Thyroid gland (tissue), 4 donors: Measurements from ENCODE around the gene PRPF6. TPM values are rescaled to one million over a fixed set of nuclear protein-coding genes. Genes with fewer than 3 reads are reported as not detected.

Experiments used
- DNase-seq, 2 donors: peaks; one replicate each; pipeline ENCODE4 v3.0.0-alpha.2; 2019
- H3K27ac ChIP-seq, 3 donors: fragments of 200-600 bp; sonication (generic); 1 replicate in 2 of 3; 2 replicates in 1 of 3; pipeline ENCODE4 v1.5.1; 2016 to 2019; ENCODE audit warnings: mild to moderate bottlenecking in 1 of 3, moderate library complexity in 1 of 3
- H3K27me3 ChIP-seq: fragments of 200-600 bp; sonication (generic); one replicate; pipeline ENCODE4 v1.5.1; 2019
- H3K36me3 ChIP-seq, 2 donors: fragments of 200-600 bp; sonication (generic); one replicate each; pipeline ENCODE4 v1.5.1; 2016 to 2019
- H3K4me1 ChIP-seq, 2 donors: fragments of 200-600 bp; sonication (generic); one replicate each; pipeline ENCODE4 v1.5.1; 2017 to 2019
- H3K4me3 ChIP-seq, 3 donors: fragments of 200-600 bp; sonication (generic); replicated peaks in 1 of 3; 1 replicate in 2 of 3; 2 replicates in 1 of 3; pipeline ENCODE4 v1.5.1; 2016; ENCODE audit warnings: mild to moderate bottlenecking in 1 of 3
- H3K9me3 ChIP-seq: fragments of 200-600 bp; sonication (generic); one replicate; pipeline ENCODE4 v1.5.1; 2017
- CTCF ChIP-seq, 6 experiments: fragments of 200-600 bp in 3 of 6; fragments of 450-650 bp in 3 of 6; sonication (generic) in 3 of 6; IDR thresholded peaks; one replicate each; pipeline ENCODE4 v1.5.1; 2016 to 2019; ENCODE audit warnings: antibody characterized with exemption in 6 of 6, mild to moderate bottlenecking in 2 of 6, inconsistent platforms in 1 of 6, moderate library complexity in 1 of 6
- POLR2A ChIP-seq, 2 donors: fragments of 450-650 bp; IDR thresholded peaks; one replicate each; pipeline ENCODE4 v1.6.1; 2017; ENCODE audit warnings: antibody characterized with exemption in 2 of 2, mild to moderate bottlenecking in 2 of 2, moderate library complexity in 1 of 2
- WGBS, 2 donors: methylation state at CpG; one replicate each; pipeline ENCODE4 v1.1.5; 2017; 5-methylcytosine and 5-hydroxymethylcytosine counted together
- intact Hi-C: fragments of 100-400 bp; cut with DNase I; formaldehyde crosslinking; loops from one replicate; pipeline ENCODE4 v1.15.1; 2023
- total RNA-seq, 4 donors: library from RNA; depleted of rRNA; stranded (reverse); fragments of >200 nt; gene quantifications; one replicate each; pipeline ENCODE4 v1.2.3, GENCODE V29; 2016

PRPF6 gene
- total RNA-seq, 4 donors from 2014 or later, result 62.8 to 76.2 (median 70.1) TPM

DNA sequence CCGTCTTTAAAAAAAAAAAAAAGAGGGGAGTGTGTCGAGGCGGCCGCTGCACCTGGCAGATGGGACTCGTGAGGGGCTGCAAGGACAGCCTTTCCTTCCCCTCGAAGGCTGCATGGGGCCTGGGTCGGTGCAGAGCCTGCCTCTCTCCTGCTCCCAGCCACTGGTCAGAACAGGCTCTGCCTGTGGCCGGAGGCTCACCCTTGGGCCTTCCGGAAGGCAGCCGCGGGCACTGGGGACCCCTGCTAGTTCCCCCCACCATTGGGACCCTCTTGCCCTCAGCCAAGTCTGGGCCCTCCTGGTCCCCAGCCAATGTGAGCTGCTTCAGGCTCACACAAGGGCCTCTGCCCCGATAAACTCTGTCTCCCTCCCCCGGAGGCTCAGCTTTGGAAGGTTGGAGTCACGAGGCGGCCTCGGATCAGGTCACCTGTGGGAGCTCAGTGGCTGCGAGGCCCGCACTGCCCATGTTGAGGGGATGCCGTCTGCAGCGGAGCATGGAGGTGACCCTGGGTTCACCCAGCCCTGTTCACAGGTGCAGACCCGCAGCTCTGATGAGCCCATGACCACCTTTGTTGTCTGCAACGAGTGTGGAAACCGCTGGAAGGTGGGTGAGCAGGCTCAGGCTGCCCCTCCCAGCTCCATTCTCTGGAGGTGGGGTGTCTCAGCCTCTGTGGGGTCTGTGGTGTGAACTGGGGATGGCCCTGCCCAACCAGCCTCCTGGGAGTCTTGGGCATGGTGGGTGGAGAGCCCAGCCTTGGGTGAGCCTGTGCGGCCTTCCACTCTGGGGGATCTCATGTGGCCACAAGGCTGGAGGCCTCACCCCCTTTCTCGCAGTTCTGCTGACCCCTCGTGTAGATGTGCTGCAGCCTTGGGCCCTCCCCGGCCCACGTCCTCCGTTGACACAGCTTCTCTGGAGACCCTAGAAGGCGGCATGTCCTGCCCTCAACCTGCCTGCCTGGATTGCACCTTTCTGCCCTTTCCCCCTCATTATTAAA lies 90.7 kb downstream of the PRPF6 start:
- no peak for TF ChIP-seq CTCF (IDR thresholded peaks at IDR 0.05)
- no peak for TF ChIP-seq POLR2A (IDR thresholded peaks at IDR 0.05)
- DNase-seq, result no peak

DNA sequence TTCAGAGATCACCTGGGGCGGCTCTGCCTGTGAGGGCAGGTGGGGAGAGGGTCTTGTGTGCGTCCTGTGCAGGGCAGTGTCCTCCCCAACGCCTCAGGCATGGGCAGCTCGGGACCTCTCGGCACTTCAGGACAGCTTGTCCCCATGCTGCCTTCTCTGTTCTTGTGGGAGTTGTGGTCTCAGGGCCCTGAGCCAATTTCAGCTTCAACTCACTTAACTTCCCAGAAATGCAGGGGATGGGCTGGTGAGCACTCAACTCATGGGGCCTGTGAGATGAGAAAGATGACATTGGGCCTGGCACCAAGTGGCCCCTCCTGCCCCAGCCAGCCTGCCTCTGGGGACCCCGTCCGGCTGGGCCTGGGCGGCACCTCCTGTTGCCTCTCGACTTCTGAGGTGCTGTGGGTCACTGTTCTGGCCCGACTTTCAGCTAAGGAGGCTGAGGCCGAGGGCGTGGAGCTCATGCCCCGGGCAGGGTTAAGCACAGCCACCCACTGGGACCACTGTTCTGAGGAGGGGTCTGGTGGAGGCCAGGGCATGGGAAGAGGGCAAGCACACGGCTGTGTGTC lies 91.6 kb downstream of the PRPF6 start:
- intact Hi-C loops, result no loop called here
- no peak for TF ChIP-seq POLR2A (IDR thresholded peaks at IDR 0.05)
- no peak for TF ChIP-seq CTCF (IDR thresholded peaks at IDR 0.05)

More for the DNA sequence above, 90.7 kb downstream of the PRPF6 start:
- intact Hi-C loops, result no loop called here
- Histone ChIP-seq H3K36me3 (peaks cover 0 to 10% of the 10 kb centered on the region in 2 donors), H3K4me1 (no peaks in the 10 kb centered on the region), H3K9me3 (no peaks in the 10 kb centered on the region), H3K27ac (no peak overlapping the region), H3K4me3 (no peak overlapping the region), H3K27me3 (no peaks in the 10 kb centered on the region)
- 81 to 93% methylated on average over 16 to 29 of the region's 30 CpGs for WGBS, 2 donors

DNA sequence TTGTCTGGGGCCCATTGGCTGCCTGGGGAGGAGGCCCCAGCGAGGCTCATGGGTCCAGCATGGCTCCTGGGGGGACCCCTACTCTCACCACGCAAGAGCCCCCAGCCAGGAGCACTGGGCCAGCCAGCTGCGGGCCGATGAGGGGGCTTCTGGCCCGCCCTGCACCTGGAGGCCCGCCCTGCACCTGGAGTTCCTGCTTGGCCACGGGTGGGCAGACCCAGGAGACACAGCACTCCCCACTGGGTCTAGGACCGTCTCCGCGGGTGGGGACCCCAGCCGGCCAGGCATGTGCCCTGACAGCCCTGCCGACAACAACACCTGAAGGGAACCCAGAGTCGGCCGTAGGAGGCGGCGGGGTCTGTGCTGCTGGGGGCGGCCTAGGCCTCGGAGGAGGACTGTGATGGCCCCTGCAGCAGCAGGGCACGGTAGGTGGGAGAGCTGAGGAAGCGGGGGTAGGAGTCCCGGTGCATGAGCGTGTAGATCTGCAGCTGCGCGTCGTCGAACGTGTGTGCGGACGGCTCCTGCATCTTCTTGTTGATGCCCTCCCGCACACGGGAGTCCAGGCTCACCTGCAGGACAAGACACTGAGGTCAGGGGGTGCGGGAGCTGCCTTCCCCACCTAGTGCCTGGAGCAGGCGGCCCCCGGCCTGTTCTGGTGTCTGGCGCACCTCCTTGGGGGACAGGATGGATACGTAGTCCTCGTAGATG lies 92.7 kb downstream of the PRPF6 start:
- TF ChIP-seq CTCF (IDR thresholded peaks at IDR 0.05) (no peak), POLR2A (IDR thresholded peaks at IDR 0.05) (no peak)
- WGBS, 2 donors, result 92 to 93% methylated on average over 17 to 36 of the region's 37 CpGs
- H3K36me3 ChIP-seq, result peaks cover 0 to 10% of the 10 kb centered on the region in 2 donors

More for the DNA sequence above, 91.6 kb downstream of the PRPF6 start:
- Histone ChIP-seq H3K9me3 (no peaks in the 10 kb centered on the region), H3K27me3 (no peaks in the 10 kb centered on the region), H3K36me3 (peaks cover 0 to 10% of the 10 kb centered on the region in 2 donors), H3K27ac (no peak overlapping the region), H3K4me3 (no peak overlapping the region), H3K4me1 (no peaks in the 10 kb centered on the region)
- 82 to 84% methylated on average over 6 to 11 of the region's 14 CpGs for WGBS, 2 donors
- DNase-seq, result no peak

GRCh38 chr20:64074184-64074789 lies 93.4 kb downstream of the PRPF6 start:
- Histone ChIP-seq H3K36me3 (peaks cover 0 to 10% of the 10 kb centered on the region in 2 donors), H3K9me3 (no peaks in the 10 kb centered on the region), H3K4me1 (peaks cover 11 to 16% of the 10 kb centered on the region in 2 donors), H3K4me3 (no peak overlapping the region), H3K27me3 (no peaks in the 10 kb centered on the region), H3K27ac (no peak overlapping the region)
- no peak for DNase-seq
- intact Hi-C loops, result no loop called here
- no peak for TF ChIP-seq POLR2A (IDR thresholded peaks at IDR 0.05)
- no peak for TF ChIP-seq CTCF (IDR thresholded peaks at IDR 0.05)
- WGBS, 2 donors, result 93 to 97% methylated on average over 7 to 17 of the region's 28 CpGs

More for the DNA sequence above, 92.7 kb downstream of the PRPF6 start:
- no peak overlapping the region for H3K27ac ChIP-seq
- no peaks in the 10 kb centered on the region for H3K9me3 ChIP-seq
- intact Hi-C loops, result no loop called here
- no peak for DNase-seq
- no peaks in the 10 kb centered on the region for H3K27me3 ChIP-seq
- H3K4me3 ChIP-seq, result no peak overlapping the region
- peaks cover 4 to 9% of the 10 kb centered on the region in 2 donors for H3K4me1 ChIP-seq
